Mesenteric fat pad (tissue), 1 donor: ENCODE measurements around the gene ZNF618. TPM values are rescaled to one million over a fixed set of nuclear protein-coding genes. Genes with fewer than 3 reads are reported as not detected.

ENCODE experiments used
- DNase-seq: peaks from one replicate; pipeline ENCODE4 v3.0.0-alpha.2; 2020; ENCODE audit warnings: low spot score
- total RNA-seq: library from RNA; stranded (reverse); fragmentation: NEBNext Ultra II Directional; extraction: Animal tissue kit (Norgen Biotek cat#: 25700); gene quantifications from one replicate; pipeline ENCODE4 v1.2.1, GENCODE V29; 2021
- donor health status: DM: yes; HTN: yes; CAD: no.

The ZNF618 gene
- total RNA-seq, 1 donor from 2014 or later: 8.2 TPM

DNA sequence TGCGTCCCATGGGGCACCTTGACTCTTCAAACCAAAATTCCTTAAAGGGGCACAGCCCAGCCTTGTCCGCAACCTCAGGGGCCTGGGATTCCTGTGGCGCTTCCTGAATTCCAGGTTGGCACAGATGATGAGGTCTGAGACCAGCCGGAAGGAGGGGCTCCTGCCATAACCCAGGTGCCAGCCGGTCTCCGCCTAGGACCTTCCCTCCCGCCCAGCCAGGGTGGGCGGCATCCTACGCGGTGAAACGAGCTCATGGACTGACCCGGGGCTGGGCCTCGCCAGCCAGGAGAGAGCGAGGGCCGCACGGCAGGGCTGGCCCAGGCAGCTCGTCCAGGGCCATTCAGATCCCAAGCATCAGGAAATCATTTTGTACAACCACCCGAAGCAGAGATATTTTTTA lies 179.0 kb downstream of the ZNF618 start:
- DNase-seq: peak; percentile 85

DNA sequence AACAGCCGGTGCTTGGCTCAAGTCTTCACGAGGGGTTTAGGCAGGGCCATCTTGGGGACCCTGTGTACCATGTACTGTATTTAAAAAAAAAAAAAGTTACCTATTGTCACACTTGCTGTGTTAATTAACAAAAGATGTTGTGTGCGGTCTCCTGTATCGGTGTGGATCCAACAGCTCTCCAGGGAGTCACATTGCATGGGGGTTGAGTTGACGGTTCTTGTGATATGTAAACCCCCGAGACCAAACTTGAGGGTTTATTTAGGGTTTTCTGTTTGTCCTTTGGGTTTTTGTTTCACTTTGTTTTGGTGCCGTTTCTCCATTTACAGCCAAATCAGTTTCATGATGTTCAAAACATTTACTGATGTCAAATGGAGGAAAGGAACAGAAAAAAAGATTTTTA lies 179.8 kb downstream of the ZNF618 start:
- DNase-seq: peak; percentile 0

DNA sequence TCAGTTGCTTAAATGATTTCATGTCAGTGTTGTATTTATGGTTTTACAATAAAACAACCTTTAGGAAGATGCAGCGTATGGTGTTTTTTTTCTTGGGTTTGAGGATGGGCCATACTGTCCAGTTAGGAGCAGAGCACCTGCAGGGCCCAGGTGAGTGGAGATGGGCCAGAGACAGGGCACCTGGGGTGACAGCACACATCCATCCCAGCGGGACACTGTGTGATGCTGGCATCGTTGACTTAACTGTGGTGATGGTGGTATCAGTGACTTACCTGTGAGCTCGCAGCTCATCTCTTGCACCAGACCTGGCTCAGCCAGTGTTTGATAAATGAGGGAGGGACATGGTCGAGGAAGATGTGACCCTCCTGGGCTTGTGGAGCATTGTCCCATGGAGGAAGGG lies 180.4 kb downstream of the ZNF618 start:
- peak; percentile 45 for DNase-seq

DNA sequence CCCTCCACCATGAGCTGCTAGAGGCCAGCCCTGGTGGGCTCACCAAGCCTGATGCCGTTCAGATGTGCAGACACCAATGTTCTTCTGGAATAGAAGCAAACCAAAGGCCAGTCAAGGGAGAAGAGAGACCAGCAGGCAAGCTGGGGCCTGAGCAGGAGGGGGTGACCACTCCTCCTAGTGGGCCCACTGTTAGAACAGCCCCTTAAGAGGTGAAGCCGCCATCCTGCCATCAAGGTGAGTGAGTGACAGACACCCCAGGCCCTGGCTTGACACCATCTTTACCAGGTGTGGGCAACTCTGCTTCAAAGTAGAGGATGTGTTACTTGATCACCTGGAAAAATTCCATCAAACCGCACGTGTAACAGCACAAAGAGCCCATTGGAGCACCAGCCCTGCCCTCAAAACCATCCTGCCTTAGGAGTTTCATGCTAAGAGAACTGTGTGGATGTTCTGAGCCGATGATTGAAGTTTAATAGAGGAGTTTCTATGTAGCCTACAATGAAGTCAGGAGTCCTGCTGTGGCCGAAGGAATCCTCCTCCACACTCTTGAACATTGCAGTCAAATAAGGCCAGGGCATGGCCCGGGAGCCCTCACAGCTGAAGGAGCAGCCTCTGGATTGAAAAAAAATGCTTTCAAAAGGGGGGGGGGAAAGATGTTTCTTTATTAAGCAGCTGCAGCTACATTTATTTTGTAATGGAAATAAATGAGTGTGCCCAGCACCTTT lies 181.2 kb downstream of the ZNF618 start:
- DNase-seq: peak; percentile 68

DNA sequence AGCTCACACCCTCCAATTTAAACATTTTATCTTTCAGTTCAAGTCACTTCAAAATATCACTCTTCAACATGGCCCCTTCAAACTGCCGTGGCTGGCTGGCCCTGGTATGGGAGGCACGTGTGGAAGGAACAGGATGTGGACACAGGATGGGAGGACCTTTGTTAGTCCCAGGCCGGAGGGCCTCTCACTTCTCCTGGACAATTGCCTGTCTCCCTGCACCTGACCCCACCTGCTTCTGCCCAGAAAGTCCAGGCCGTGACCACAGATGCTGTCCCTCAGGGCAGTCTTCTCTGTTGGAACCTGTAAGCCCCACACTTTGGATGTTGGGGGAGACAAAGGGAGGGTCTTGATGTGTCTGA lies 182.6 kb downstream of the ZNF618 start:
- DNase-seq: peak; percentile 84

DNA sequence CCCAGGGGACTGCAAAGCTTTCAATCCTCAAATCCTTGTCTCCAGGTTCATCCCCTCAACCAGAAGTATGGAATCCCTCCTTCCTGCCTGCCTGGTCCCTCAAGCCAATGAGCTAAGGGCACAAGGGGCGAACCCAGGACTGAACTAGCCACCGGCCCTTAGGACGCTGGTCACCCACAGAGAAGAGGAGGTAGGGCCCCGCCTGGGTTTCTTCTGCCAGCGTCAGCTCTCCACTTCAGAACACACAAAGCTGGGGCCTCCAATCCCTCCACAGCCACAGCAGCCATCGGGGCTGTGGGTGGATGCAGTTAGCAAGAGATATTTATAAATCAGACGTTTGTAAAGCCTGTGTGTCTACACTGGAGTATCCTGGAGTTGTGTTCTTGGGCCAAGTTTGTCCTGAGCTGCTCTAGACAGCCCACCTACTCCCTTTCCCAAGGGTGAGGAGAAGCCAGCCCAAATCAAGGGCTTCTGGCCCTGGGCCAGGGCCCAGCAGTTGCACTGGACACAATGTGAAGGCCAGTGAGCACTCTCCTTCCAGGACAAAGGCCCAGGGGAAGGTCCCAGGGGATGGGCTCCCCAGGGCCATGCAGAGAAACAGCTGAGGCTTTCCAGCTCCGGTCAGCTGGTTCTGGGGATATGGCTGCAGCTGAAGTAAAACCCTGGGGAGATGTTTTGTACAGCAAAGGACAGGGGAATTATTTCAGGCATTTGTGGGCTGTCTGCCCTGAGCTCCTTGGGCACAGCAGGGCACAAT lies 183.1 kb downstream of the ZNF618 start:
- peak; percentile 87 for DNase-seq

DNA sequence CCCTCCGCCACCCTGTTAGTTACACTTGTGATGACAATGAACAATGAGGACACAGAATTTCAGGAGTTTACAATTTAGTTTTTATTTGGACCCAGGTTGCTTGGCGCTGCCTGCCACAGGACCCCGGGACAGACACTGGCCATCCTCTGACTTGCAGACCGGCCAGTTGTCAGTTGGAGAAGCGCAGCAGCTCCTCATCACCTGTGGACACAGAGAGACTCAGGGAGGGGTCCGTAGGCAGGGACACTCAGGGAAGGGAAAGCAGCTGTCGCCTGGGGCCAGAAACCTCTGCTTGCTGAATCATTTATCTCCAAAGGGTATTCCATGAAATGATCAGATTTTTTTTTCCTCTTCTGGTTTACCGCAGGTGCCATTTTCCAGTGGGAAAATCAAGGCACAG lies 184.0 kb downstream of the ZNF618 start:
- peak; percentile 39 for DNase-seq

DNA sequence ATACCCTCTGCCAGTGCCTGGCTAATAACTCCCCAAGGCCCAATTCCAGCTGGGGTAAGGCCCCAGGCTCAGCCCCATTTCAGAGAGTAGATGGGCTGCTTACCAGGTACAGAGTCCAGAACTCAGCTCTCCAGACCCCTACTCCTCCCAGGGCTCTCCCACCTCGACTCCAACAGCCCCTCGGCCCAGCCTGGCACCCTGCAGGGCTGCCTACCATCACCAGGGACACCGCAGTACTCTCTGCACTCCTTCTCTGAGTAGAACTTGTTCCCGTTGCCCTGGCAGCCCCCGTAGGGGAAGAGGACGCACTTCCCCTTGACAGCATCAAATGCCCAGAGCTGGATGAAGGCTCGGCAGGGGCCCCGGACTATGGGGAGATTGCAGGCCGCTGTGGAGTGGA lies 184.6 kb downstream of the ZNF618 start:
- peak; percentile 55 for DNase-seq

DNA sequence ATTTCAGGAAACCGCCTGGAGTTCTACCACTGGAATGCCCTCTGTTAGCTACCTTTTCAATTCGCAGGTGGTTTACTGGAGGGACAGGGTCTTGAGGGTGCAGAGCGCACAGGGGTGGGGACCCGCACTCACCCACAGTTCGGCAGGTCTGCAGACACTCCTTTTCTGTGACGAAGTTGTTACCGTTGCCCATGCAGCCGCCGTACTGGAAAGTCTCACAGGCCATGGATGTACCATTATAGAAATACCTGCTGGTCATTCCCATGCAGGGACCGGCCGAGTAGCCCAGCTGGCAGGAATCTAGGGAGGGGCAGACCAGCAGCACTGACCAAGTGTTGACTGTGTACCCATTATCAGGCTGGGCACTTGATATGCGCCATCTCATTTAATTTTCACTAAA lies 185.2 kb downstream of the ZNF618 start:
- peak; percentile 88 for DNase-seq

DNA sequence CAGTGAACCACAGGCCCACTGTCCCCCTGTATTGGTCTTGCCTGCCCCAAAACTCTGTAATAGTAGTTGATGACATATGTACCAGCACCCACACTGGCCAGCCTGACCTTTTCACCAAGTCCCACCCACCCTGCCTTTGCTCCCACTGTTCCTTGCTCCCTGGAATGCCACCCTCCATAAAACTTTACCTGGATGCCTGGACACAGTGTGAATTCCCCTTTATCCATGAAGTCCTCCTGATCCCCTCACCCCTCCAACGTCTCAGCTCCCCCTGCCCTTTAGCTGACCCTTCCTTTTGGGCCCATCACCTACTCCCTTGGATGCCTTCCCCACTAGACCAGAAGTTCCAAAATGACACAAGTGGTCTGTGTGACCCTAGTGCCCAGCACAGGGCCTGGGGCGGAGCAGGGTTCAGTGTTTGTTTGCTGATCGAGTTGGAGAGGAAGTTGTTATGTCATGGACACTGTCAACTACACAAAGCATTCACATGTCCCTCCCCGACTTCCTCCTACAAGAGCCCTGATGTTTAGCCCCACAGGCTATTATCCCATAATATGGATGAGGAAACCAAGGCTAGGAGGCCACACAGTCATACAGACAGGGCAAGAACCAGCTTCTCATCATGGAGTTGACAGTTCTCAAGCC lies 185.8 kb downstream of the ZNF618 start:
- peak; percentile 71 for DNase-seq

DNA sequence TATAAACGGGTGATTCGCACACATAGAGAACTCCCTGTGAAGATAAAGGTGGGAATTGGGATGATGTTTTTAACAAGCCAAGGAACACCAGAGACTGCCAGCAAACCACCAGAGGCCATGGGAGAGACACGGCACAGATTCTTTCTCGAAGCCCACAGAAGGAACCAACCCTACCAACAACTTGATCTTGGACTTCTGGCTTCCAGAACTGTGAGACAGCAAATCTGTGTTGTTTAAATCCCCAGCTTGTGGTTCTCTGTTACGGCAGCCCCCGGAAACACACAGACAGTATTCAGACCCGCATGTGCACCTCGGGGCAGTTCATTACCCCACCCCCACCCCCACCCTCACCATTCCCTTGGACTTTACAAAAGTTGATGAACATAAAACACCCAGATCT lies 189.2 kb downstream of the ZNF618 start:
- peak; percentile 55 for DNase-seq

DNA sequence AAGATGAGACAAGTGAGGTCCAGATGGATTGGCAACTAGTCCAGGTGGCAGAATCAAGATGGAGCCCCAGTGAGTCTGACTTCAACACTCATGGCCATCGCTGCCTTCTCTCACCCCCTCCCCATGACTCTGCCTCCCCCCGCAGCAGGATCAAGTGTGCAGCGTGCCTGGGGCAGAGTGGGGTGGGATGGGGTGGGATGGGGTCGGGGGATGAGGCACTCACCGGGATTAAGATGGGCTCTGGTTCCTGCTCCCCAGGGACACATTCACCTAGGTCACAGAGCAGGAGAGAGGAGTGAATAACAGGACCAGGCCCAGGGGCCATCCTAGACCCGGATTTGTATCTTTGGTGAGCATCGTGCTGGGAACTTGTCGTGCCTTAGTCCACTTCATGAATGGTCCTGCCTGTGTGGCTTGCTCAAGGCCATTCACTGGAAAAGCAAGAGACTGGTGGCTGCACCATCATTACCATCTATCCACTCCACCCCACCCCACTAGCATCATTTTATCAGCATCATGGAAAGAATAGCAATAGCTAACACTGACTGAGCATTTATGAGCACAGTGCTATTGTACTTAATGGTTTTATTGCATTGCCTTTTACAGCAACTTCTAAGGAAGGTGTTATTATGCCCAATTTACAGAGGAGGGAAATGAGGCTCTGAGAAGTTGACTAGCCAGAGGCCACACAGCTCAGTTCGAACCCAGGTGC lies 193.5 kb downstream of the ZNF618 start:
- peak; percentile 59 for DNase-seq

DNA sequence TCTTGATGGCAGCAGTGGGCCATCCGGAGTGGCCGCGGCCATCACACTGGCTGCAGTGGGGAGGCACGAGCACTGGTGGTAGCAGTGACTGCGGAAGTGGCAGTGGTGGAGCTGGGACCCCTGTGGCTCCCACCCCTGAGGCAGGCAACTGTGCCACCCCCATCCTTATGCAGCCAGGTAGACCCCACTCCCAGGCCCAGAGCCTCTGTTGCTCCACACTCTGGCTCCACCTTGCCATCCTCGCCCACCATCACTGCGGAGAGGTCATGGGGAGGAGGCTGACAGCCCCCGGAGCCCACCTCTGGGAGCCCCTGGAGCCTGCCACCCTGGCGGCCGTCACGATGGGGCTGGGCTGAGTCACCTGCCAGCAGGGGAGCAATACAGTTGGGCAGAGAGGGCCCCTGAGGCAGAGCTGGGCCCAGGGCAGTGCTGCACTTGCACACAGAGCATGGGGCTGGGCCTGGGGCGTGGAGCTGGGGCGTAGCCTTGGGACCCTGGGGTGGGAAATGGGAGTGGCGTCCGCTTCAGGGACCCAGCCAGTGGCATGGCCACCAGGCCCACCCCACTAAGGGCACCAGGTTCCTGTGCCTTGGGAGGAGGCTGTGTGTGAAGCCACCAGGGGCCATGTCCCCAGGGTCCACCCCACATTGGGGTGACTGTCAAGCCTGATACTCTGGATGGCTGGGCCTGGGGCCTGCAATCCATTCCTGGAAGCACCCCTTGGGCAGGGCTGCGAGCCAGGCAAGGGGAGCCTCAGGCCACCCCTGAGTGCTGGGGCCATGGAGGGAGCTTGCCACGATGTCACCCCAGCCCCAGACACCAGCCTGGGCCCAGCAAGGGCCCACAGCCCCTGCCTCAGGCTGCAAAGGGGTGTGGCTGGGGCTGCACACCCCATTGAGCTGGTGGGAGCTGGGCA lies 194.3 kb downstream of the ZNF618 start:
- DNase-seq: peak; percentile 77

DNA sequence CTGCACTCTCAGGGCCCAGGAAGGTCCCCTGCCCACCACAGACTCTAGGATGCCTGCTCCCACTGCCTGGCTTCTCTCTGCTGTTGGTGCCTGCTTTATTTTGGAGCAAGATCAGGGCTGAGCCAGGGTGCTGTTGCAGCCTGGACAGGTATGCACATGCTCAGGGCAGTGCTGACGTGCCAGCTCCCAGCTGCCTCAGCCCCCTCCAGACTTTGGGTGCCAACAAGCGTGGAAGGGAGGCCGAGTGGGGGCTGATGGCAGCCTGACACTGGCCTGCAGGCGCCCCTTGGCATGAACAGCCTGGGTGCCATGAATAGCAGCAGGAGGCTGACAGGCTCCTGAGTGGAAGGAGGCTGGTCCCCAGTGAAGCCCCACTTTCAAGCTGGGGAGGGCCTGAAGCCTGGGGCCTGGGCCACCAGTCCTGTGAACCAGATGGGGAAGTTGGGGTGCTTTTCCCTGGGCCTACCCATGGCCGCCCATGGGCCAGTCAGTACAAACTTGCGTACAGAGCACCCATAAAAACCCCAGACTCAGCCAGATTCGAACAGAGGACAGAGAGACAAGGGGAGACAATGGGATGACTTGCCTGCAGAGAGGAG lies 195.2 kb downstream of the ZNF618 start:
- no peak for DNase-seq

DNA sequence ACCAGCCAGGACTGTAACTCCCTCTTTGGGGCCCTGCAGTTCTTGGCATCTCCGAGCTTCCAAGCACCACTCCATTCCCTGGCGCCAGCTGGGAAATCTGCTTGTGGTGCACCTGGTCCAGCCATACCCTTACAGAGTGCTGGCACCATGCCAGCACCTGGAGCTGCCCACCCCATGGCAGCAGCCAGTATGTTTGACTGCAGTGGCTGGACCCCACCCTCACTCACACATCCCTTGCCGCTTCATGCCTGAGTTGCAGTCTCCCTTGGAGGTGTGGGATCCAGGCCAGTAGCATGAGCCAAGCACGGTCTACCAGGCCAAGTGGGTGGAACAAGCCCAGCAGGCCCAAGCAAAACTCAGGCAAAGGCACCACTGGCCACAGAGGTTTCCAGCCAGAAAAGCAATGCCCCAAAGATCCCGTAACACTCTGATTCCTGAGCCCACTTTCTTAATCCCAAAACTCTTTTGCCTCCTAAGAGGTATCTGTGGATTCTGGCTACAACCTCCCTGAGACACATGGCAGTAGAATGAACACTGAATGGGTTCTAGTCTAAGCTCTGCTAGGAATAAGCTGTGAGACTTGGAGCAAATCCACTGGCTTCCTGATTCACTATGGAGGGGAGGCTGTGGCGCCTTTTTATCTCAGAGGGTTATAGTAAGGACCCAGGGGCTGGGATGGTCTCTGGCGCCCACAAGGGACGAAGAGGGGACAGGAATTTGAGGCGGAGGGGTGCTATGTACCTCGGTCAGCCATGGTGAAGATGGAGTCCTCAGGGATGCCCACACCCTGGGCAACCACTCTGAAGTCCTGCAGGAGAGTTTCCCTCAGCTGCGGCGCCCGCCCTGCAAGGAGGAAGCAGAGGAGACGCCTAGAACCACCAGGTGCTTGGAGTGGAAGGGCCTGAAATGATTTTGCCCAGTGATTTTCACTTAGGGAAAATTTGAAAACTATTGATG lies 196.4 kb downstream of the ZNF618 start:
- DNase-seq: no peak

DNA sequence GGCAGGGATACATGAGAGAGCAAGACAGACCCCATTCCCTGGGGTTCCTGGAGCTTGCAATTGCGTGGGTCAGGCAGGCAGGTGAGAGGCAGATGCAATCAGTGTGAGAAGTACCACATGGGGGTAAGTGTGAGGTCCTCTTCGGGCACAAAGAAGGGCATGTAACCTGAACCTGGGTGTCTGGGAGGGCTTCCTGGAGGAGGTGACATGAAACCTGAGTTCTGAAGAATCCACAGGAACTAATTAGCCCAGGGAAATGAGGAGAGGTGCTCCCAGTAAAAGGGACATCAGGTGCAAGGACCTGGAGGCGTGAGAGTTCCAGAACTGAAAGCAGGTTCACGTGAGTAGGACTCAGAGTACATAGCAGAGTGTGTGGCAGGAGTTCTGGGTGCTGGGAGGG lies 199.5 kb downstream of the ZNF618 start:
- DNase-seq: no peak

DNA sequence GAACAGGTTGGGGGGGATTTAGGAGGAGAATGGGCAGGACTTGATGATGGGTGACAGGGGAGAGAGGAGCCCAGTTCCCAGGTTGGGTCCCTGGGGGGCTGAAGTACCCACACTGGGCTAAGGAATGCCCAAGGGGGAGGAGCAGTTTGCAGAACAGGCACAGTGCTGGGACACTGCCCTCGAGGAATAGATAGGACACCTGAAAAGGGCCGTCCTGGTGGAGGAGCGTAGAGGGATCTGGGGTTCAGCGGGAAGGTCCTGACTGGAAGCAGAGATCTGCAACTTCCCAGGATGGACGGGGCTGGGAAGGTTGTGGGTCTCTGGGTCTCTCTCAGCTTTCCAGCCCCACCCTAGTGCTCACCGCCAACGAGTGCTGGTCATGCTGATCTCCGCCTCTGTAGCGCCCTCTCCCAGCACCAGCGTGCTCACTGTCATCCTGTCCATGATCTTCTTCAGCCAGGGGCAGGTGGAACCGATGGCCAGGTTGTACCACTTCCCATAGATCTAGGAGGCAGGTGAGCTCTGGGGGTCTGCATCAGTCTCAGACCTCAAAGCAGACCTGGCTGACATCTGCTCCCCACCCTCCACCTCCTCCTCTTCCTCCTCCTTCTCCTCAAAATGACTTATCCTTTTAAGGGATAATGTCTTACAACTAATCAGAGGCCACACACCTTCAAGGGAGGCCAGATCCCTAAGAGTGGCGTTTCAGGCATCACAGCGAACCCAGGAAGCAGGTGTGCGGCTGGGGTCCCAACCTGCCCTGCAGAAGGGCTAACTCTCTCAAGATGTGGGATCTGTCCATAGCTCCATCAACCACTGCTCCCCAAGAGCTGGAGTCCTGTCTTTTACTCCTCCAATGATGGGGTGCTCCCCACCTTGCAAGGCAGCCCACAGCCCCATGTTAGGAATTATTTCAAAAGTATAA lies 200.4 kb downstream of the ZNF618 start:
- DNase-seq: no peak
